Epithelial cell of proximal tubule (primary cell): ENCODE measurements around the gene FMN2. TPM values are rescaled to one million over a fixed set of nuclear protein-coding genes. Genes with fewer than 3 reads are reported as not detected.

ENCODE experiments used
- DNase-seq: peaks from one replicate; pipeline ENCODE4 v3.0.0-alpha.2; 2011; ENCODE audit warnings: low read depth
- H3K4me3 ChIP-seq: 2 replicates; pipeline ENCODE4 v1.5.1; 2011; ENCODE audit warnings: low read depth, mild to moderate bottlenecking, low read length
- CTCF ChIP-seq: conservative IDR thresholded peaks from 2 replicates; pipeline ENCODE4 v1.5.1; 2012; ENCODE audit warnings: low read depth, mild to moderate bottlenecking, low read length
- total RNA-seq: library from RNA; depleted of rRNA; stranded (reverse); fragments of >200 nt; gene quantifications from 2 replicates; pipeline ENCODE4 v1.2.3, GENCODE V29; 2015

The FMN2 gene
- total RNA-seq, 1 donor from 2014 or later: 0.86 TPM

- no peak overlapping the region for H3K4me3 ChIP-seq
- no peak for DNase-seq
- TF ChIP-seq CTCF: no peak
Measured at GRCh38 chr1:240503558-240503957, 411.9 kb downstream of the FMN2 start.

GRCh38 chr1:240506176-240506575 lies 414.5 kb downstream of the FMN2 start:
- no peak overlapping the region for H3K4me3 ChIP-seq
- no peak for TF ChIP-seq CTCF
- DNase-seq: no peak

GRCh38 chr1:240508201-240508600 lies 416.5 kb downstream of the FMN2 start:
- DNase-seq: no peak
- no peak for TF ChIP-seq CTCF
- H3K4me3 ChIP-seq: no peak overlapping the region

- no peak for DNase-seq
- no peak for TF ChIP-seq CTCF
- H3K4me3 ChIP-seq: no peak overlapping the region
Measured at GRCh38 chr1:240508950-240509349, 417.3 kb downstream of the FMN2 start.

GRCh38 chr1:240511789-240512188 lies 420.1 kb downstream of the FMN2 start:
- TF ChIP-seq CTCF: no peak
- no peak for DNase-seq
- H3K4me3 ChIP-seq: no peak overlapping the region

GRCh38 chr1:240515505-240515904 lies 423.8 kb downstream of the FMN2 start:
- DNase-seq: no peak

GRCh38 chr1:240516069-240516468 lies 424.4 kb downstream of the FMN2 start:
- H3K4me3 ChIP-seq: no peak overlapping the region
- no peak for TF ChIP-seq CTCF
- DNase-seq: no peak

More at GRCh38 chr1:240515505-240515904, 423.8 kb downstream of the FMN2 start:
- TF ChIP-seq CTCF: no peak
- no peak overlapping the region for H3K4me3 ChIP-seq
